ACHN (cell line): ENCODE measurements around the gene NFKB2.

ENCODE experiments used
- DNase-seq: peaks from one replicate; pipeline ENCODE4 v3.0.0-alpha.2; 2015
- in situ Hi-C: cut with HindIII; loops from 2 replicates; pipeline ENCODE4 v1.10.0; 2017; ENCODE audit warnings: low sequenced_read_pairs, low pct_ligation_motif_present, low pct_unique_long_range_greater_than_20kb

Gene NFKB2

GRCh38 chr10:102419269-102420180 is 24.0 kb downstream of the NFKB2 start:
- peak; percentile 54 for DNase-seq
- in situ Hi-C loops: no loop called here

- in situ Hi-C loops: no loop called here
- DNase-seq: no peak
These were observed 24.7 kb downstream of the NFKB2 start for GRCh38 chr10:102420181-102420713.

GRCh38 chr10:102420714-102421506 is 25.4 kb downstream of the NFKB2 start, which contains the start of gene FBXL15:
TSS of gene FBXL15 (plus strand) at chr10:102420836. CDS start at chr10:102421130, 294 bp downstream.
- peak; percentile 98 for DNase-seq
- in situ Hi-C loops: no loop called here

- peak; percentile 6 for DNase-seq
- in situ Hi-C loops: no loop called here
These were observed 25.9 kb downstream of the NFKB2 start for GRCh38 chr10:102421507-102421756.

- DNase-seq: peak; percentile 40
- in situ Hi-C loops: no loop called here
These were observed 26.4 kb downstream of the NFKB2 start for GRCh38 chr10:102421757-102422512.

GRCh38 chr10:102422545-102423129 is 27.1 kb downstream of the NFKB2 start:
- DNase-seq: peak; percentile 85

GRCh38 chr10:102423372-102423968 is 28.0 kb downstream of the NFKB2 start:
- in situ Hi-C loops: no loop called here
- DNase-seq: no peak

More at GRCh38 chr10:102422545-102423129, 27.1 kb downstream of the NFKB2 start:
- in situ Hi-C loops: no loop called here

- in situ Hi-C loops: no loop called here
- no peak for DNase-seq
These were observed 28.6 kb downstream of the NFKB2 start for GRCh38 chr10:102424145-102424544.

GRCh38 chr10:102424916-102425315 is 29.4 kb downstream of the NFKB2 start:
- DNase-seq: no peak
- in situ Hi-C loops: no loop called here

GRCh38 chr10:102425444-102425843 is 29.9 kb downstream of the NFKB2 start:
- DNase-seq: no peak
- in situ Hi-C loops: no loop called here

GRCh38 chr10:102426803-102427287 is 31.3 kb downstream of the NFKB2 start:
- no peak for DNase-seq
- in situ Hi-C loops: no loop called here

- DNase-seq: no peak
- in situ Hi-C loops: no loop called here
These were observed 34.0 kb downstream of the NFKB2 start for GRCh38 chr10:102429468-102429867.

GRCh38 chr10:102431452-102432124 is 36.1 kb downstream of the NFKB2 start:
- in situ Hi-C loops: no loop called here
- DNase-seq: peak; percentile 37

- in situ Hi-C loops: no loop called here
- peak; percentile 98 for DNase-seq
These were observed 36.9 kb downstream of the NFKB2 start, which contains the start of gene CUEDC2 for GRCh38 chr10:102432162-102432950. TSS of gene CUEDC2 (minus strand) at chr10:102432574. CDS start at chr10:102425188, 7,386 bp downstream.

GRCh38 chr10:102433619-102434046 is 38.1 kb downstream of the NFKB2 start:
- in situ Hi-C loops: no loop called here
- no peak for DNase-seq

GRCh38 chr10:102434394-102435132 is 39.1 kb downstream of the NFKB2 start:
- in situ Hi-C loops: no loop called here
- no peak for DNase-seq
